Panc1 (cell line): ENCODE data around the gene BAD. TPM values are rescaled to one million over a fixed set of nuclear protein-coding genes. Genes with fewer than 3 reads are reported as not detected.

ENCODE experiments used
- ATAC-seq: fragments of 200-7000 bp; cut with Tn5 transposase; 2 replicates; pipeline ENCODE4 v1.9.1; 2020; ENCODE audit warnings: mild to moderate bottlenecking, moderate library complexity
- BruUV-seq: library from RNA; stranded (reverse); fragments of 400-500 nt; replicated peaks from 2 replicates; lab custom pipeline; 2021; lab: Mats Ljungman, UMichigan
- CTCF ChIA-PET: fragments of 300-600 bp; sonication (Branson Sonifier 250); formaldehyde crosslinking; loops from one replicate; lab custom pipeline; 2022; ENCODE audit warnings: antibody characterized with exemption; lab: Charles Lee
- POLR2A ChIA-PET: fragments of 300-600 bp; sonication (Branson Sonifier 250); formaldehyde crosslinking; loops from one replicate; lab custom pipeline; 2022; ENCODE audit warnings: antibody characterized with exemption; lab: Charles Lee
- DNase-seq: peaks from one replicate; pipeline ENCODE4 v3.0.0-alpha.2; 2010; ENCODE audit warnings: low read depth, low spot score
- H3K27ac ChIP-seq: 2 replicates; pipeline ENCODE4 v1.5.1; 2011; ENCODE audit warnings: mild to moderate bottlenecking, low read length, inconsistent platforms
- H3K27me3 ChIP-seq: fragments of 200-500 bp; sonication (Bioruptor generic); 2 replicates; pipeline ENCODE4 v1.6.0; 2014; ENCODE audit warnings: low read length, inconsistent platforms; ENCODE audit not compliant: control insufficient read depth, insufficient read depth
- H3K36me3 ChIP-seq: fragments of 200-500 bp; sonication (Bioruptor generic); 2 replicates; pipeline ENCODE4 v1.5.1; 2014; ENCODE audit warnings: inconsistent platforms, mild to moderate bottlenecking, low read length, moderate library complexity; ENCODE audit not compliant: control insufficient read depth, insufficient read depth
- H3K4me1 ChIP-seq: 2 replicates; pipeline ENCODE4 v1.5.1; 2011; ENCODE audit warnings: inconsistent platforms, mild to moderate bottlenecking, low read length, moderate library complexity; ENCODE audit not compliant: control insufficient read depth, insufficient read depth
- H3K4me3 ChIP-seq, 2 experiments: 2 replicates each; pipeline ENCODE4 v1.5.1; 2011 to 2012; ENCODE audit warnings: low read depth in 2 of 2, low read length in 2 of 2, mild to moderate bottlenecking in 2 of 2, inconsistent platforms in 1 of 2, moderate library complexity in 1 of 2
- H3K9me3 ChIP-seq: fragments of 200-500 bp; sonication (Bioruptor generic); 2 replicates; pipeline ENCODE4 v1.5.1; 2014; ENCODE audit warnings: low read depth, mild to moderate bottlenecking, inconsistent platforms, low read length, moderate library complexity; ENCODE audit not compliant: control insufficient read depth, insufficient read depth
- POLR2AphosphoS5 ChIP-seq: IDR thresholded peaks from 2 replicates; pipeline ENCODE4 v1.6.1; 2012; ENCODE audit warnings: mild to moderate bottlenecking, low read depth, low read length, moderate library complexity
- SIN3A ChIP-seq: IDR thresholded peaks from 2 replicates; pipeline ENCODE4 v1.6.1; 2012; ENCODE audit warnings: low read depth, mild to moderate bottlenecking, low read length, moderate library complexity, borderline replicate concordance; ENCODE audit not compliant: insufficient read depth
- TCF7L2 ChIP-seq: IDR thresholded peaks from 2 replicates; pipeline ENCODE4 v1.6.1; 2011; ENCODE audit warnings: mild to moderate bottlenecking, low read depth, low read length, inconsistent platforms
- in situ Hi-C: cut with HindIII; loops from 2 replicates; pipeline ENCODE4 v1.10.0; 2016; ENCODE audit warnings: low sequenced_read_pairs, low pct_unique_long_range_greater_than_20kb
- intact Hi-C: fragments of 100-400 bp; cut with micrococcal nuclease; formaldehyde crosslinking; loops from one replicate; pipeline ENCODE4 v1.10.0; 2022; ENCODE audit not compliant: unreplicated experiment
- total RNA-seq: library from RNA; stranded (reverse); gene quantifications from one replicate; pipeline ENCODE4 v1.2.1, GENCODE V29; 2021; ENCODE audit not compliant: unreplicated experiment
- TF ChIP-seq, protein P1 (sequence below), 2 experiments: IDR thresholded peaks; 2 replicates each; pipeline ENCODE4 v1.6.1; 2011 to 2012; ENCODE audit warnings: low read depth in 2 of 2, control low read depth in 1 of 2, low read length in 1 of 2, mild to moderate bottlenecking in 1 of 2, moderate library complexity in 1 of 2; ENCODE audit not compliant: insufficient read depth in 1 of 2
- TF ChIP-seq, protein P2 (sequence below): fragments of 450-650 bp; IDR thresholded peaks from 2 replicates; pipeline ENCODE4 v1.5.1; 2017; ENCODE audit warnings: mild to moderate bottlenecking

BAD gene
- total RNA-seq, 1 experiment from 2014 or later = 77.7 TPM

DNA sequence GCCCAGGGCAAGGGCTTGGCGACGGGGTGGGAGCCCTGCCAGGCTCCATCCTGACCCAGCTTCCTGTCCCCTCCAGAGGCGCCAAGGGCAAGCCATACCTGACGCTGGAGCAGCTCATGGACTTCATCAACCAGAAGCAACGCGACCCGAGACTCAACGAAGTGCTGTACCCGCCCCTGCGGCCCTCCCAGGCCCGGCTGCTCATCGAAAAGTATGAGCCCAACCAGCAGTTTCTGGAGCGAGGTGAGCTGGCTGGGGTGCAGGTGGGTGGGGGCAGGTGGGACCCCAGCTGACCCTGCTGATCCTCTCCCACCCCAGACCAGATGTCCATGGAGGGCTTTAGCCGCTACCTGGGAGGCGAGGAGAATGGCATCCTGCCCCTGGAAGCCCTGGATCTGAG is 28.2 kb downstream of the BAD start:
- Histone ChIP-seq H3K4me3 (no peak overlapping the region), H3K27ac (no peak overlapping the region), H3K36me3 (peaks cover 3% of the 10 kb centered on the region; the same call in 1 of the 2 replicates), H3K27me3 (no peaks in the 10 kb centered on the region), H3K4me1 (peaks cover 8% of the 10 kb centered on the region), H3K9me3 (no peaks in the 10 kb centered on the region)
- TF ChIP-seq, protein P1, sequence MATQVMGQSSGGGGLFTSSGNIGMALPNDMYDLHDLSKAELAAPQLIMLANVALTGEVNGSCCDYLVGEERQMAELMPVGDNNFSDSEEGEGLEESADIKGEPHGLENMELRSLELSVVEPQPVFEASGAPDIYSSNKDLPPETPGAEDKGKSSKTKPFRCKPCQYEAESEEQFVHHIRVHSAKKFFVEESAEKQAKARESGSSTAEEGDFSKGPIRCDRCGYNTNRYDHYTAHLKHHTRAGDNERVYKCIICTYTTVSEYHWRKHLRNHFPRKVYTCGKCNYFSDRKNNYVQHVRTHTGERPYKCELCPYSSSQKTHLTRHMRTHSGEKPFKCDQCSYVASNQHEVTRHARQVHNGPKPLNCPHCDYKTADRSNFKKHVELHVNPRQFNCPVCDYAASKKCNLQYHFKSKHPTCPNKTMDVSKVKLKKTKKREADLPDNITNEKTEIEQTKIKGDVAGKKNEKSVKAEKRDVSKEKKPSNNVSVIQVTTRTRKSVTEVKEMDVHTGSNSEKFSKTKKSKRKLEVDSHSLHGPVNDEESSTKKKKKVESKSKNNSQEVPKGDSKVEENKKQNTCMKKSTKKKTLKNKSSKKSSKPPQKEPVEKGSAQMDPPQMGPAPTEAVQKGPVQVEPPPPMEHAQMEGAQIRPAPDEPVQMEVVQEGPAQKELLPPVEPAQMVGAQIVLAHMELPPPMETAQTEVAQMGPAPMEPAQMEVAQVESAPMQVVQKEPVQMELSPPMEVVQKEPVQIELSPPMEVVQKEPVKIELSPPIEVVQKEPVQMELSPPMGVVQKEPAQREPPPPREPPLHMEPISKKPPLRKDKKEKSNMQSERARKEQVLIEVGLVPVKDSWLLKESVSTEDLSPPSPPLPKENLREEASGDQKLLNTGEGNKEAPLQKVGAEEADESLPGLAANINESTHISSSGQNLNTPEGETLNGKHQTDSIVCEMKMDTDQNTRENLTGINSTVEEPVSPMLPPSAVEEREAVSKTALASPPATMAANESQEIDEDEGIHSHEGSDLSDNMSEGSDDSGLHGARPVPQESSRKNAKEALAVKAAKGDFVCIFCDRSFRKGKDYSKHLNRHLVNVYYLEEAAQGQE (IDR thresholded peaks at IDR 0.05; ENCODE audit: insufficient read depth in 1 of 2, low read depth in 2 of 2, low read length in 1 of 2) = no peak
- TF ChIP-seq SIN3A = no peak
- TF ChIP-seq, protein P2, sequence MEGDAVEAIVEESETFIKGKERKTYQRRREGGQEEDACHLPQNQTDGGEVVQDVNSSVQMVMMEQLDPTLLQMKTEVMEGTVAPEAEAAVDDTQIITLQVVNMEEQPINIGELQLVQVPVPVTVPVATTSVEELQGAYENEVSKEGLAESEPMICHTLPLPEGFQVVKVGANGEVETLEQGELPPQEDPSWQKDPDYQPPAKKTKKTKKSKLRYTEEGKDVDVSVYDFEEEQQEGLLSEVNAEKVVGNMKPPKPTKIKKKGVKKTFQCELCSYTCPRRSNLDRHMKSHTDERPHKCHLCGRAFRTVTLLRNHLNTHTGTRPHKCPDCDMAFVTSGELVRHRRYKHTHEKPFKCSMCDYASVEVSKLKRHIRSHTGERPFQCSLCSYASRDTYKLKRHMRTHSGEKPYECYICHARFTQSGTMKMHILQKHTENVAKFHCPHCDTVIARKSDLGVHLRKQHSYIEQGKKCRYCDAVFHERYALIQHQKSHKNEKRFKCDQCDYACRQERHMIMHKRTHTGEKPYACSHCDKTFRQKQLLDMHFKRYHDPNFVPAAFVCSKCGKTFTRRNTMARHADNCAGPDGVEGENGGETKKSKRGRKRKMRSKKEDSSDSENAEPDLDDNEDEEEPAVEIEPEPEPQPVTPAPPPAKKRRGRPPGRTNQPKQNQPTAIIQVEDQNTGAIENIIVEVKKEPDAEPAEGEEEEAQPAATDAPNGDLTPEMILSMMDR = no peak
- TF ChIP-seq POLR2AphosphoS5 = no peak
- TF ChIP-seq TCF7L2 = no peak
- no peak for DNase-seq
- ChIA-PET CTCF (no interaction called here), POLR2A (no interaction called here)
- intact Hi-C loops = no loop called here
- no TSS peak for BruUV-seq
- ATAC-seq = no peak
- in situ Hi-C loops = no loop called here

DNA sequence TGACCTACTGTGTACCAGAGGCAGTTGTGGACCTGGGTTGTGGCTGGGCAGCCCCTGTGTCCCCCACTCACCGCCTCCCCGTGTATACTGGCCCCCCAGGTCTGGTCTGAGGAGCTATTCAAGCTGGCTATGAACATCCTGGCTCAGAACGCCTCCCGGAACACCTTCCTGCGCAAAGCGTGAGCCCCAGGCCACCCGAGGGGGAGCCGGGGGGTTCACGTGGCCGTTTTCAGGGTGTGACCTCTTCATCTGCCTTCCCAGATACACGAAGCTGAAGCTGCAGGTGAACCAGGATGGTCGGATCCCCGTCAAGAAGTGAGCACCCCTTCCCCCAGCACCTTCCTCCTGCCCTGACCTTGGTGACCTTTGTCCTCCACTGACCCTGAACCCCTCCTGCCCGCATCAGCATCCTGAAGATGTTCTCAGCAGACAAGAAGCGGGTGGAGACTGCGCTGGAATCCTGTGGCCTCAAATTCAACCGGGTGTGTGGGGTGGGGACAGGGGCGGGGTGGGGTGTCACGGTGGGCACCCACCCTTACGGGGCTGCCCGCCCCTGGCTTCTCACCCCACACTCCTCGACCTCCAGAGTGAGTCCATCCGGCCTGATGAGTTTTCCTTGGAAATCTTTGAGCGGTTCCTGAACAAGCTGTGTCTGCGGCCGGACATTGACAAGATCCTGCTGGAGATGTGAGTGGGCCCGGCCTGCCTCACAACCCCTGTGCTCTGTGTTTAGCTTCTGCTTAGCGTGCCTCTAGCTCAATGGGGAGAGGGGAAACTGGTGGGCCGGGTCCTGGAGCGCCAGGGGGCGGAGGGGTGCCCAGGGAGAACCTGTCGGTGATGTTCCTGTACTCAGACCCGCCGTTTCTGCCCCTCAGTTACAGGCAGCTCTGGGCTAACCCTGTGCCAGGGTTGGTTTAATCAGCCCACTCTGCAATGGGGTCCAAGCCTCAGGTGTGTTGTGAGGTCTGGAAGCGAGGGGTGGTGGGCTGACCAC is 29.0 kb downstream of the BAD start:
- Histone ChIP-seq H3K36me3 (peaks cover 3% of the 10 kb centered on the region; the same call in 1 of the 2 replicates), H3K27me3 (no peaks in the 10 kb centered on the region), H3K9me3 (no peaks in the 10 kb centered on the region), H3K27ac (no peak overlapping the region), H3K4me1 (peaks cover 13% of the 10 kb centered on the region), H3K4me3 (no peak overlapping the region)
- intact Hi-C loops = no loop called here
- in situ Hi-C loops = no loop called here
- CTCF ChIA-PET = no interaction called here
- ATAC-seq (no peak), DNase-seq (no peak)
- POLR2A ChIA-PET = interaction anchor here (0.5 kb wide), 1 partner anchor 22 kb away, joined by 8 read pairs; no protein-coding TSS in a partner anchor
- TF ChIP-seq TCF7L2 = no peak
- TF ChIP-seq, protein P1 (IDR thresholded peaks at IDR 0.05; ENCODE audit: insufficient read depth in 1 of 2, low read depth in 2 of 2, low read length in 1 of 2) = no peak
- no peak for TF ChIP-seq POLR2AphosphoS5
- TF ChIP-seq, protein P2 = no peak
- TF ChIP-seq SIN3A = no peak
- no TSS peak for BruUV-seq
